ENCODE data around the gene HOTAIR. TPM values are rescaled to one million over a fixed set of nuclear protein-coding genes. Genes with fewer than 3 reads are reported as not detected.

HOTAIR gene
- total RNA-seq = 4.0 TPM

- DNase-seq (ENCODE audit: low spot score) (no peak), ATAC-seq (peak; percentile 57)
- intact Hi-C loops (cut with DNase I) = no loop called here
These were observed at the start of gene HOTAIR for GRCh38 chr12:53974084-53975063. Gene HOTAIR (minus strand): TSS chr12:53974954.

GRCh38 chr12:54024127-54024526 lies 49.4 kb upstream of the HOTAIR start:
- no peak for ATAC-seq
- DNase-seq (ENCODE audit: low spot score) = no peak

GRCh38 chr12:54022960-54023884 lies 48.5 kb upstream of the HOTAIR start:
- intact Hi-C loops (cut with DNase I) = no loop called here
- no peak for DNase-seq (ENCODE audit: low spot score)
- no peak for ATAC-seq

More at GRCh38 chr12:54024127-54024526, 49.4 kb upstream of the HOTAIR start:
- intact Hi-C loops (cut with DNase I) = no loop called here

- ATAC-seq (no peak), DNase-seq (ENCODE audit: low spot score) (no peak)
- intact Hi-C loops (cut with DNase I) = no loop called here
These were observed 46.8 kb upstream of the HOTAIR start for GRCh38 chr12:54021432-54022013.

- no peak for ATAC-seq
- no peak for DNase-seq (ENCODE audit: low spot score)
- intact Hi-C loops (cut with DNase I) = no loop called here
These were observed 46.0 kb upstream of the HOTAIR start for GRCh38 chr12:54020591-54021405.

GRCh38 chr12:54019924-54020590 lies 45.3 kb upstream of the HOTAIR start:
- intact Hi-C loops (cut with DNase I) = no loop called here
- DNase-seq (ENCODE audit: low spot score) (no peak), ATAC-seq (no peak)

- ATAC-seq (peak; percentile 2), DNase-seq (ENCODE audit: low spot score) (no peak)
- intact Hi-C loops (cut with DNase I) = no loop called here
These were observed 44.5 kb upstream of the HOTAIR start for GRCh38 chr12:54019091-54019811.

- peak; percentile 52 for ATAC-seq
- intact Hi-C loops (cut with DNase I) = no loop called here
- DNase-seq (ENCODE audit: low spot score) = peak; percentile 89
These were observed 43.8 kb upstream of the HOTAIR start for GRCh38 chr12:54018468-54018984.

- DNase-seq (ENCODE audit: low spot score) = peak; percentile 95
- intact Hi-C loops (cut with DNase I) = no loop called here
- peak; percentile 92 for ATAC-seq
These were observed 43.2 kb upstream of the HOTAIR start for GRCh38 chr12:54017878-54018467.

GRCh38 chr12:54017027-54017788 lies 42.5 kb upstream of the HOTAIR start:
- DNase-seq (ENCODE audit: low spot score) (no peak), ATAC-seq (peak; percentile 33)
- intact Hi-C loops (cut with DNase I) = no loop called here

- intact Hi-C loops (cut with DNase I) = no loop called here
- ATAC-seq = peak; percentile 31
- DNase-seq (ENCODE audit: low spot score) = no peak
These were observed 41.8 kb upstream of the HOTAIR start for GRCh38 chr12:54016478-54016964.

GRCh38 chr12:54016051-54016450 lies 41.3 kb upstream of the HOTAIR start:
- DNase-seq (ENCODE audit: low spot score) (no peak), ATAC-seq (no peak)
- intact Hi-C loops (cut with DNase I) = no loop called here

- intact Hi-C loops (cut with DNase I) = no loop called here
- ATAC-seq = no peak
- no peak for DNase-seq (ENCODE audit: low spot score)
These were observed 40.5 kb upstream of the HOTAIR start for GRCh38 chr12:54015018-54015931.

GRCh38 chr12:54014377-54015017 lies 39.7 kb upstream of the HOTAIR start:
- ATAC-seq = no peak
- intact Hi-C loops (cut with DNase I) = no loop called here
- DNase-seq (ENCODE audit: low spot score) = no peak
